Dedifferentiated amniotic fluid mesenchymal stem cell (primary cell): ENCODE data around the gene SNX17.
"Not testable (repeated sequence)": the region's sequence is repeated elsewhere in the genome, so short reads cannot be mapped to it uniquely, and the experiment has no call there.

Experiments used
- DNase-seq: peaks from one replicate; pipeline ENCODE4 v3.0.0-alpha.2; 2016; ENCODE audit errors: extremely low spot score

Gene SNX17

GRCh38 chr2:27370026-27370815 lies at the start of gene SNX17, which contains the start of gene EIF2B4:
TSS of gene SNX17 (plus strand) at chr2:27370616. CDS start at chr2:27370744, 128 bp downstream.
TSS of gene EIF2B4 (minus strand) at chr2:27370338. CDS start at chr2:27370314, 24 bp downstream.
- DNase-seq = peak; percentile 99

GRCh38 chr2:27320958-27321543 lies 49.4 kb upstream of the SNX17 start:
- peak; percentile 76 for DNase-seq

GRCh38 chr2:27322301-27322765 lies 48.1 kb upstream of the SNX17 start:
- DNase-seq = no peak

- DNase-seq = peak; percentile 88
Measured at GRCh38 chr2:27322766-27323595, 47.4 kb upstream of the SNX17 start, which contains the start of gene MPV17. TSS of gene MPV17 (minus strand) at chr2:27323097. CDS start at chr2:27322517, 580 bp downstream.

- no peak for DNase-seq
Measured at GRCh38 chr2:27323596-27324285, 46.7 kb upstream of the SNX17 start.

- no peak for DNase-seq
Measured at GRCh38 chr2:27324720-27325119, 45.7 kb upstream of the SNX17 start.

GRCh38 chr2:27335311-27335710 lies 35.1 kb upstream of the SNX17 start:
- DNase-seq = no peak

GRCh38 chr2:27336173-27336572 lies 34.2 kb upstream of the SNX17 start:
- no peak for DNase-seq

- no peak for DNase-seq
Measured at GRCh38 chr2:27347641-27348040, 22.8 kb upstream of the SNX17 start.

- no peak for DNase-seq
Measured at GRCh38 chr2:27350106-27350693, 20.2 kb upstream of the SNX17 start.

GRCh38 chr2:27351802-27352598 lies 18.4 kb upstream of the SNX17 start:
- no peak for DNase-seq

- DNase-seq = not testable (repeated sequence)
Measured at GRCh38 chr2:27353386-27353761, 17.0 kb upstream of the SNX17 start.

- DNase-seq = no peak
Measured at GRCh38 chr2:27353762-27354596, 16.4 kb upstream of the SNX17 start.

GRCh38 chr2:27354597-27354927 lies 15.9 kb upstream of the SNX17 start:
- no peak for DNase-seq

- DNase-seq = peak; percentile 28
Measured at GRCh38 chr2:27356056-27356381, 14.4 kb upstream of the SNX17 start.

- DNase-seq = peak; percentile 97
Measured at GRCh38 chr2:27356382-27357181, 13.8 kb upstream of the SNX17 start, which contains the start of gene GTF3C2. TSS of gene GTF3C2 (minus strand) at chr2:27356764. CDS start at chr2:27343554, 13,210 bp downstream.

GRCh38 chr2:27362678-27363420 lies 7.6 kb upstream of the SNX17 start:
- DNase-seq = no peak

GRCh38 chr2:27363933-27364332 lies 6.5 kb upstream of the SNX17 start:
- DNase-seq = no peak
